Stomach (tissue), 9 donors: ENCODE results near the gene SMIM1. TPM values are rescaled to one million over a fixed set of nuclear protein-coding genes. Genes with fewer than 3 reads are reported as not detected.

Experiments
- DNase-seq, 2 donors: peaks; one replicate each; pipeline versions ENCODE4 v3.0.0 to v3.0.0-alpha.2; 2013 to 2019
- H3K27ac ChIP-seq, 5 donors: fragments of 200-600 bp in 4 of 5; sonication (generic) in 4 of 5; one replicate each; pipeline ENCODE4 v1.5.1; 2013 to 2019; ENCODE audit warnings: mild to moderate bottlenecking in 1 of 5, moderate library complexity in 1 of 5
- H3K27me3 ChIP-seq, 3 donors: fragments of 200-600 bp; sonication (generic); one replicate each; pipeline ENCODE4 v1.5.1; 2017 to 2019; ENCODE audit warnings: mixed run types in 1 of 3
- H3K36me3 ChIP-seq, 4 donors: fragments of 200-600 bp; sonication (generic); 1 replicate in 3 of 4; 2 replicates in 1 of 4; pipeline ENCODE4 v1.5.1; 2016 to 2019
- H3K4me1 ChIP-seq, 4 donors: fragments of 200-600 bp; sonication (generic); one replicate each; pipeline ENCODE4 v1.5.1; 2016 to 2019
- H3K4me3 ChIP-seq, 4 donors: fragments of 200-600 bp; sonication (generic) in 3 of 4; one replicate each; pipeline ENCODE4 v1.5.1; 2016 to 2019; ENCODE audit warnings: mild to moderate bottlenecking in 1 of 4
- H3K9me3 ChIP-seq, 4 donors: fragments of 200-600 bp; sonication (generic); one replicate each; pipeline ENCODE4 v1.5.1; 2016 to 2019
- CTCF ChIP-seq, 7 experiments: fragments of 450-650 bp in 4 of 7; fragments of 200-600 bp in 3 of 7; sonication (generic) in 3 of 7; IDR thresholded peaks; one replicate each; pipeline ENCODE4 v1.5.1; 2016 to 2019; ENCODE audit warnings: antibody characterized with exemption in 7 of 7, control low read depth in 2 of 7, mild to moderate bottlenecking in 1 of 7
- EP300 ChIP-seq: sonication (generic); formaldehyde crosslinking; IDR thresholded peaks from one replicate; pipeline ENCODE4 v1.6.1; 2017; ENCODE audit warnings: antibody characterized with exemption
- POLR2A ChIP-seq, 4 donors: fragments of 450-650 bp; IDR thresholded peaks; one replicate each; pipeline ENCODE4 v1.6.1; 2016; ENCODE audit warnings: antibody characterized with exemption in 4 of 4, control low read depth in 2 of 4, mild to moderate bottlenecking in 1 of 4, moderate library complexity in 1 of 4
- POLR2AphosphoS5 ChIP-seq, 3 donors: sonication (generic); formaldehyde crosslinking; IDR thresholded peaks; one replicate each; pipeline ENCODE4 v1.6.1; 2016; ENCODE audit warnings: antibody characterized with exemption in 3 of 3
- WGBS, 5 donors: extraction: QIAGEN DNeasy Blood & Tissue Kit in 3 of 5; methylation state at CpG; one replicate each; pipeline versions ENCODE4 v1.1.5 to v1.1.7; 2013 to 2018; 5-methylcytosine and 5-hydroxymethylcytosine counted together
- intact Hi-C: fragments of 100-400 bp; cut with DNase I; formaldehyde crosslinking; loops from one replicate; pipeline ENCODE4 v1.15.1; 2023; ENCODE audit warnings: low total_unique reads
- polyA plus RNA-seq, 3 donors: library from polyadenylated mRNA; stranded (reverse); fragments of 200-250 nt; gene quantifications; one replicate each; pipeline ENCODE4 v1.2.3, GENCODE V29; 2013
- total RNA-seq, 5 donors: library from RNA; depleted of rRNA; stranded (reverse); fragments of >200 nt; gene quantifications; one replicate each; pipeline versions ENCODE4 v1.1.0 to v1.2.3, GENCODE V29; 2014 to 2016
- donor health status: healthy with polysubstance abuse.
- donor health status: Bipolar disorder and iron deficiency.
- donor health status: healthy.

SMIM1 gene
- total and polyA plus RNA-seq, 8 donors: 7.3 to 26.5 (median 12.5) TPM; not detected in 5

- no peak overlapping the region for H3K4me3 ChIP-seq
- H3K36me3 ChIP-seq: peaks cover 52 to 96% (median 90%) of the 10 kb centered on the region in 4 donors
- no peak for DNase-seq
- intact Hi-C loops: no loop called here
- H3K27me3 ChIP-seq: no peaks in the 10 kb centered on the region
- H3K4me1 ChIP-seq: peaks cover 9 to 37% (median 20%) of the 10 kb centered on the region in 4 donors
- no peak overlapping the region for H3K27ac ChIP-seq
- 93 to 95% (median 94%) methylated on average over 45 of the region's 45 CpGs for WGBS, 5 donors
- no peak for TF ChIP-seq EP300
- no peak for TF ChIP-seq POLR2A (IDR thresholded peaks at IDR 0.05)
- TF ChIP-seq CTCF (IDR thresholded peaks at IDR 0.05): no peak
- TF ChIP-seq POLR2AphosphoS5 (IDR thresholded peaks at IDR 0.05): no peak
- no peaks in the 10 kb centered on the region for H3K9me3 ChIP-seq
These were observed 14.2 kb downstream of the SMIM1 start for GRCh38 chr1:3786468-3787348.

- H3K9me3 ChIP-seq: no peaks in the 10 kb centered on the region
- H3K27me3 ChIP-seq: no peaks in the 10 kb centered on the region
- no peak for DNase-seq
- 80 to 88% (median 85%) methylated on average over 10 of the region's 10 CpGs for WGBS, 5 donors
- intact Hi-C loops: no loop called here
- H3K4me3 ChIP-seq: no peak overlapping the region
- H3K27ac ChIP-seq: no peak overlapping the region
- H3K36me3 ChIP-seq: peaks cover 46 to 92% (median 89%) of the 10 kb centered on the region in 4 donors
- TF ChIP-seq EP300 (no peak), POLR2A (IDR thresholded peaks at IDR 0.05) (no peak), POLR2AphosphoS5 (IDR thresholded peaks at IDR 0.05) (no peak), CTCF (IDR thresholded peaks at IDR 0.05) (no peak)
- H3K4me1 ChIP-seq: peaks cover 9 to 43% (median 23%) of the 10 kb centered on the region in 4 donors
These were observed 14.8 kb downstream of the SMIM1 start for GRCh38 chr1:3787349-3787715.

GRCh38 chr1:3787745-3788605 is 15.4 kb downstream of the SMIM1 start:
- no peak for TF ChIP-seq EP300
- TF ChIP-seq POLR2AphosphoS5 (IDR thresholded peaks at IDR 0.05): no peak
- no peak for TF ChIP-seq POLR2A (IDR thresholded peaks at IDR 0.05)
- no peak for TF ChIP-seq CTCF (IDR thresholded peaks at IDR 0.05)
- H3K27me3 ChIP-seq: no peaks in the 10 kb centered on the region
- no peak for DNase-seq
- peaks cover 9 to 49% (median 26%) of the 10 kb centered on the region in 4 donors for H3K4me1 ChIP-seq
- 86 to 93% (median 90%) methylated on average over 21 to 26 of the region's 26 CpGs for WGBS, 5 donors
- intact Hi-C loops: no loop called here
- H3K27ac ChIP-seq: no peak overlapping the region
- H3K9me3 ChIP-seq: no peaks in the 10 kb centered on the region
- H3K36me3 ChIP-seq: peaks cover 39 to 91% (median 85%) of the 10 kb centered on the region in 4 donors
- H3K4me3 ChIP-seq: no peak overlapping the region

- Histone ChIP-seq H3K36me3 (peaks cover 32 to 83% (median 76%) of the 10 kb centered on the region in 4 donors), H3K27me3 (no peaks in the 10 kb centered on the region), H3K27ac (no peak overlapping the region), H3K9me3 (no peaks in the 10 kb centered on the region), H3K4me3 (no peak overlapping the region), H3K4me1 (peaks cover 15 to 58% (median 35%) of the 10 kb centered on the region in 4 donors)
- intact Hi-C loops: no loop called here
- WGBS, 5 donors: 73 to 88% (median 79%) methylated on average over 10 to 16 of the region's 16 CpGs
- no peak for DNase-seq
- TF ChIP-seq CTCF (IDR thresholded peaks at IDR 0.05) (no peak), POLR2AphosphoS5 (IDR thresholded peaks at IDR 0.05) (no peak), POLR2A (IDR thresholded peaks at IDR 0.05) (no peak), EP300 (no peak)
These were observed 16.3 kb downstream of the SMIM1 start for GRCh38 chr1:3788756-3789420.
